Femur (tissue), 1 donor: Measurements from ENCODE around the gene DENND6A.
A peak's percentile ranks its signal among the peaks of the same experiment; 100 is the strongest.
"Not testable (repeated sequence)": the region's sequence is repeated elsewhere in the genome, so short reads cannot be mapped to it uniquely, and the experiment has no call there.

ENCODE experiments used
- DNase-seq: peaks from one replicate; pipeline ENCODE4 v3.0.0-alpha.2; 2017

The DENND6A gene

GRCh38 chr3:57692133-57692395 lies 813 bp downstream of the DENND6A start:
- DNase-seq: not testable (repeated sequence)

GRCh38 chr3:57691411-57692132 lies 1.3 kb downstream of the DENND6A start:
- DNase-seq: no peak

GRCh38 chr3:57689367-57690053 lies 3.4 kb downstream of the DENND6A start:
- DNase-seq: no peak

- no peak for DNase-seq
These were observed 4.6 kb downstream of the DENND6A start for GRCh38 chr3:57688291-57688690.

GRCh38 chr3:57683286-57683685 lies 9.6 kb downstream of the DENND6A start:
- no peak for DNase-seq

GRCh38 chr3:57682284-57682683 lies 10.6 kb downstream of the DENND6A start:
- no peak for DNase-seq

GRCh38 chr3:57681691-57682090 lies 11.2 kb downstream of the DENND6A start:
- DNase-seq: no peak

GRCh38 chr3:57680046-57680445 lies 12.8 kb downstream of the DENND6A start:
- DNase-seq: no peak

GRCh38 chr3:57675530-57675929 lies 17.3 kb downstream of the DENND6A start:
- DNase-seq: no peak

- no peak for DNase-seq
These were observed 19.7 kb downstream of the DENND6A start for GRCh38 chr3:57673156-57673555.

- DNase-seq: no peak
These were observed 22.3 kb downstream of the DENND6A start for GRCh38 chr3:57670543-57670942.

- DNase-seq: no peak
These were observed 31.5 kb downstream of the DENND6A start for GRCh38 chr3:57661404-57661803.

- DNase-seq: no peak
These were observed 33.0 kb downstream of the DENND6A start for GRCh38 chr3:57659806-57660439.

- DNase-seq: no peak
These were observed 33.7 kb downstream of the DENND6A start for GRCh38 chr3:57659004-57659673.

GRCh38 chr3:57658536-57658935 lies 34.3 kb downstream of the DENND6A start:
- no peak for DNase-seq

- no peak for DNase-seq
These were observed 37.1 kb downstream of the DENND6A start for GRCh38 chr3:57655727-57656126.

- no peak for DNase-seq
These were observed 38.6 kb downstream of the DENND6A start for GRCh38 chr3:57654267-57654666.

- DNase-seq: no peak
These were observed 40.7 kb downstream of the DENND6A start for GRCh38 chr3:57652203-57652602.

GRCh38 chr3:57647292-57647940 lies 45.5 kb downstream of the DENND6A start:
- no peak for DNase-seq

GRCh38 chr3:57646723-57647122 lies 46.2 kb downstream of the DENND6A start:
- peak; percentile 20 for DNase-seq

- no peak for DNase-seq
These were observed 48.1 kb downstream of the DENND6A start for GRCh38 chr3:57644740-57645139.

- DNase-seq: no peak
These were observed 55.5 kb downstream of the DENND6A start for GRCh38 chr3:57637391-57637790.

- DNase-seq: not testable (repeated sequence)
These were observed 58.6 kb downstream of the DENND6A start for GRCh38 chr3:57634259-57634658.
